H9 (cell line): Measurements from ENCODE around the gene CCDC116. TPM values are rescaled to one million over a fixed set of nuclear protein-coding genes. Genes with fewer than 3 reads are reported as not detected.

ENCODE experiments used
- DNase-seq: peaks from one replicate; pipeline ENCODE4 v3.0.0-alpha.2; 2017
- H2AFZ ChIP-seq: one replicate; pipeline ENCODE4 v1.6.1; 2013; ENCODE audit warnings: mild to moderate bottlenecking, low read length, control low read depth, moderate library complexity
- H2AK5ac ChIP-seq: 2 replicates; pipeline ENCODE4 v1.6.1; 2013; ENCODE audit warnings: low read length, control low read depth, mixed read lengths; ENCODE audit not compliant: insufficient read length
- H2BK120ac ChIP-seq: one replicate; pipeline ENCODE4 v1.6.1; 2013; ENCODE audit warnings: low read depth, mild to moderate bottlenecking, low read length, control low read depth, inconsistent platforms; ENCODE audit not compliant: poor library complexity, severe bottlenecking
- H2BK12ac ChIP-seq: 2 replicates; pipeline ENCODE4 v1.6.1; 2013; ENCODE audit warnings: low read length, control low read depth, mixed read lengths, low read depth; ENCODE audit not compliant: insufficient read length
- H2BK15ac ChIP-seq: 2 replicates; pipeline ENCODE4 v1.6.1; 2013; ENCODE audit warnings: low read depth, low read length, control low read depth
- H2BK20ac ChIP-seq: one replicate; pipeline ENCODE4 v1.6.1; 2013; ENCODE audit warnings: low read depth, mild to moderate bottlenecking, low read length, control low read depth, inconsistent platforms; ENCODE audit not compliant: poor library complexity, severe bottlenecking
- H2BK5ac ChIP-seq: 2 replicates; pipeline ENCODE4 v1.6.1; 2013; ENCODE audit warnings: low read length, control low read depth, mixed read lengths; ENCODE audit not compliant: insufficient read length
- H3K14ac ChIP-seq: 2 replicates; pipeline ENCODE4 v1.6.1; 2013; ENCODE audit warnings: low read length, control low read depth; ENCODE audit not compliant: insufficient read depth
- H3K18ac ChIP-seq: 2 replicates; pipeline ENCODE4 v1.6.1; 2013; ENCODE audit warnings: low read depth, mild to moderate bottlenecking, mixed read lengths, low read length, control low read depth; ENCODE audit not compliant: insufficient read length
- H3K23ac ChIP-seq: 2 replicates; pipeline ENCODE4 v1.6.1; 2013; ENCODE audit warnings: low read length, control low read depth, mixed read lengths, low read depth; ENCODE audit not compliant: insufficient read length
- H3K23me2 ChIP-seq: 2 replicates; pipeline ENCODE4 v1.6.1; 2013; ENCODE audit warnings: low read depth, mild to moderate bottlenecking, mixed read lengths, low read length, control low read depth; ENCODE audit not compliant: insufficient read length, poor library complexity, severe bottlenecking
- H3K27ac ChIP-seq: 2 replicates; pipeline ENCODE4 v1.5.1; 2013; ENCODE audit warnings: low read length, control low read depth, mixed read lengths, low read depth; ENCODE audit not compliant: insufficient read length
- H3K27me3 ChIP-seq: 2 replicates; pipeline ENCODE4 v1.6.1; 2013; ENCODE audit warnings: low read length, control low read depth, inconsistent platforms; ENCODE audit not compliant: insufficient read depth
- H3K4ac ChIP-seq: 2 replicates; pipeline ENCODE4 v1.6.1; 2013; ENCODE audit warnings: low read depth, mild to moderate bottlenecking, control low read depth, inconsistent platforms, low read length, moderate library complexity
- H3K4me1 ChIP-seq: 2 replicates; pipeline ENCODE4 v1.6.1; 2013; ENCODE audit warnings: low read length, control low read depth, inconsistent platforms; ENCODE audit not compliant: insufficient read depth
- H3K4me2 ChIP-seq: 2 replicates; pipeline ENCODE4 v1.6.1; 2013; ENCODE audit warnings: low read length, control low read depth, mixed read lengths; ENCODE audit not compliant: insufficient read length, insufficient read depth
- H3K56ac ChIP-seq: 2 replicates; pipeline ENCODE4 v1.6.1; 2013; ENCODE audit warnings: low read depth, mild to moderate bottlenecking, mixed read lengths, low read length, control low read depth; ENCODE audit not compliant: insufficient read length
- H3K79me1 ChIP-seq: 2 replicates; pipeline ENCODE4 v1.6.1; 2013; ENCODE audit warnings: low read depth, mild to moderate bottlenecking, moderate library complexity, low read length, control low read depth, inconsistent platforms; ENCODE audit not compliant: insufficient read depth, poor library complexity, severe bottlenecking
- H3K79me2 ChIP-seq: 2 replicates; pipeline ENCODE4 v1.6.1; 2013; ENCODE audit warnings: low read length, control low read depth, inconsistent platforms; ENCODE audit not compliant: insufficient read depth
- H3K9ac ChIP-seq: 2 replicates; pipeline ENCODE4 v1.6.1; 2013; ENCODE audit warnings: low read length, control low read depth, mixed read lengths; ENCODE audit not compliant: insufficient read length; ENCODE audit errors: extremely low read depth
- H3K9me3 ChIP-seq: one replicate; pipeline ENCODE4 v1.6.1; 2013; ENCODE audit warnings: low read depth, low read length, inconsistent platforms; ENCODE audit not compliant: control insufficient read depth
- H3T11ph ChIP-seq: one replicate; pipeline ENCODE4 v1.6.1; 2013; ENCODE audit warnings: mild to moderate bottlenecking, low read length, control low read depth, inconsistent platforms
- H4K20me1 ChIP-seq: one replicate; pipeline ENCODE4 v1.6.1; 2013; ENCODE audit not compliant: control insufficient read depth, insufficient read length, insufficient read depth
- H4K5ac ChIP-seq: 2 replicates; pipeline ENCODE4 v1.6.1; 2013; ENCODE audit warnings: low read depth, mild to moderate bottlenecking, mixed read lengths, low read length, control low read depth; ENCODE audit not compliant: insufficient read length
- H4K8ac ChIP-seq: replicated peaks from 2 replicates; pipeline ENCODE4 v1.6.1; 2013; ENCODE audit warnings: low read length, control low read depth, mixed read lengths, low read depth; ENCODE audit not compliant: insufficient read length
- H4K91ac ChIP-seq: 2 replicates; pipeline ENCODE4 v1.6.1; 2013; ENCODE audit warnings: low read depth, mild to moderate bottlenecking, moderate library complexity, mixed read lengths, low read length, control low read depth; ENCODE audit not compliant: insufficient read length
- H3K27ac Mint-ChIP-seq, 3 experiments: 2 replicates in 2 of 3; 3 replicates in 1 of 3; pipeline ENCODE4 v1.8.0; 2020 to 2021; ENCODE audit warnings: mixed read lengths in 3 of 3, mild to moderate bottlenecking in 1 of 3, moderate library complexity in 1 of 3
- H3K27me3 Mint-ChIP-seq: 2 replicates; pipeline ENCODE4 v1.8.0; 2021; ENCODE audit warnings: low read depth, mild to moderate bottlenecking, moderate library complexity, mixed read lengths
- H3K36me3 Mint-ChIP-seq, 3 experiments: 2 replicates in 2 of 3; 3 replicates in 1 of 3; pipeline ENCODE4 v1.8.0; 2020 to 2021; ENCODE audit warnings: low read depth in 3 of 3, mixed read lengths in 3 of 3; ENCODE audit not compliant: insufficient read depth in 1 of 3
- H3K4me1 Mint-ChIP-seq, 2 experiments: 2 replicates each; pipeline ENCODE4 v1.8.0; 2020; ENCODE audit warnings: mixed read lengths in 2 of 2
- H3K4me3 Mint-ChIP-seq, 2 experiments: 2 replicates in 1 of 2; 3 replicates in 1 of 2; pipeline ENCODE4 v1.8.0; 2020 to 2021; ENCODE audit warnings: mild to moderate bottlenecking in 2 of 2, mixed read lengths in 2 of 2, moderate library complexity in 1 of 2
- H3K9me3 Mint-ChIP-seq, 2 experiments: 2 replicates in 1 of 2; 3 replicates in 1 of 2; pipeline ENCODE4 v1.8.0; 2020; ENCODE audit warnings: mild to moderate bottlenecking in 2 of 2, mixed read lengths in 2 of 2, moderate library complexity in 1 of 2
- CTCF ChIP-seq: fragments of 200-600 bp; sonication (generic); conservative IDR thresholded peaks from 3 replicates; pipeline ENCODE4 v1.8.0; 2021; ENCODE audit warnings: antibody characterized with exemption, mild to moderate bottlenecking
- WGBS: extraction: QIAGEN DNeasy Blood & Tissue Kit; methylation state at CpG from one replicate; pipeline ENCODE4 v1.1.7; 2013; ENCODE audit warnings: missing lambda C conversion rate, low lambda C conversion rate, mixed read lengths; ENCODE audit not compliant: insufficient read length; ENCODE audit errors: extremely low coverage; 5-methylcytosine and 5-hydroxymethylcytosine counted together
- total RNA-seq: library from RNA; stranded (reverse); gene quantifications from 2 replicates; pipeline ENCODE4 v1.2.1, GENCODE V29; 2021

CCDC116 gene
- total RNA-seq, 1 experiment from 2014 or later: 0.63 TPM

DNA sequence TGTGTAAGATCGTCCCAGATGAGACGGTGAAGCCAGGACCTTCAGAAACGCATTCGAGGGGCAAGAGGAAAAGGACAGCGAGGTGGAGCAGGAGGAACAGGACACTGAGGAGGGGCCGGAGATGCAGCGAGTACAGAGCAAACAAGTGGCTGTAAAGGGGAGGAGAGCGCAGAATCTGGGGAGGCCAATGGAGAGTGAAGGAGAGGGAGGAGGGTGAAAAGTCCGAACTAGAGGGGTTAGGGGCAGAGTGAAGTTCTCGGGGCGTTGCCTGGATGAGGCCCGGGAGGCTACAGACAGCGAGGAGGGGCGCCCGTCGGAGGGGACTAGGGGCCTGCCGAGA is 24.4 kb downstream of the CCDC116 start:
- Histone ChIP-seq H2AFZ (no peak overlapping the region), H4K20me1 (no peaks in the 10 kb centered on the region), H3K14ac (no peak overlapping the region), H2BK120ac (no peak overlapping the region), H3K4me2 (peak overlapping the region; percentile 35), H4K8ac (no peak overlapping the region), H2BK12ac (no peak overlapping the region), H3K79me2 (no peaks in the 10 kb centered on the region), H3K79me1 (no peaks in the 10 kb centered on the region), H3K23ac (no peak overlapping the region), H3T11ph (no peak overlapping the region), H3K4me1 (peaks cover 4% of the 10 kb centered on the region; the same call in 1 of the 2 replicates), H3K27ac (no peak overlapping the region), H2BK5ac (no peak overlapping the region), H3K9me3 (no peaks in the 10 kb centered on the region), H2AK5ac (no peak overlapping the region), H3K27me3 (no peaks in the 10 kb centered on the region), H3K23me2 (peaks cover 16% of the 10 kb centered on the region), H2BK20ac (no peak overlapping the region), H3K18ac (peak overlapping the region; percentile 1), H3K9ac (no peak overlapping the region), H2BK15ac (no peak overlapping the region), H4K91ac (no peak overlapping the region), H3K56ac (no peak overlapping the region), H4K5ac (no peak overlapping the region), H3K4ac (no peak overlapping the region)
- Mint-ChIP-seq H3K36me3 (peaks cover 6 to 22% (median 16%) of the 10 kb centered on the region in 3 experiments; a peak in 5 of 7 replicates), H3K4me3 (peak overlapping the region; percentile 56 to 69), H3K27me3 (peaks cover 18% of the 10 kb centered on the region), H3K4me1 (peaks cover 16 to 18% of the 10 kb centered on the region in 2 experiments), H3K9me3 (no peaks in the 10 kb centered on the region), H3K27ac (peak overlapping the region in 2 of 3 experiments; percentile 13 to 32; a peak in 3 of 7 replicates)
- DNase-seq: no peak
- TF ChIP-seq CTCF: no peak
- no CpG with 5 or more reads among the region's 17 CpGs for WGBS
